Measurements from ENCODE around the gene EIF4H. TPM values are rescaled to one million over a fixed set of nuclear protein-coding genes. Genes with fewer than 3 reads are reported as not detected.

EIF4H gene
- total RNA-seq, 1 donor: 293 TPM

DNA sequence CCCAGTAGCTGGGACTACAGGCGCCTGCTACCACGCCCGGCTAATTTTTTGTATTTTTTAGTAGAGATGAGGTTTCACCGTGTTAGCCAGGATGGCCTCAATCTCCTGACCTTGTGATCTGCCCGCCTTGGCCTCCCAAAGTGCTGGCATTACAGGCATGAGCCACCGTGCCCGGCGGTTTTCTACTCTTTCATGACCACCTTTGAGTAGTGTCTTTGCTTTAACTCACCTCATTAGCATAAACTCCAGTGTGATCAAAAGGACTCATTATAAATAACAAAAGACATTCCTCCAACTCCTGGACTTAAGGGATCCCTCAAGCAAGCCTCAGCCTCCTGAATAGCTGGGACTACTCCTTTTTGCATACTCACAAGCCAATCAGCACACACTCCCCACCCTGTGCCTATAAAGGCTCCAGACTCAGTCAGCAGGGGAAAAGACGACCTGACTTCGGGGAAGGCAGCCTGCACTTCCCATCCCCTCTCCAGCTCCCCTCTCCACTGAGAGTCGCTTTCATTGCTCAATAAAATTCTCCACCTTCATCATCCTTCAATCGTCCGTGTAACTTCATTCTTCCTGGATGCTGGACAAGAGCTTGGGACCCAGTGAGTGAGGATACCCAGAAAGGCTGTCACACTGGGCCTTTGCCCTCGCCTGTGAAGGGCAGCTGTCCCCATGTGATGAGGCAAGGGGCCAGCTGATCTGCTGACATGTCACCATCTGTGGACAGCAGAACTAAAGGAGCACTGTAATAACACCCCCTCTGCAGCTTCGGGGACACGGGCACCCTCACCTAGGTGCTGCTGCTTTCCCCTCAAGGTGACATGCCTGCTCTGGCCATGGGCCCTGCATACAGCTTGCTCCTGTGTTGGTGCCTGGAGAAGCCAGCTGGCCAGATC, 35.0 kb upstream of the EIF4H start:
- no peak overlapping the region for H3K4me3 ChIP-seq (ENCODE audit: low read depth, low read length)
- TF ChIP-seq, protein P1, sequence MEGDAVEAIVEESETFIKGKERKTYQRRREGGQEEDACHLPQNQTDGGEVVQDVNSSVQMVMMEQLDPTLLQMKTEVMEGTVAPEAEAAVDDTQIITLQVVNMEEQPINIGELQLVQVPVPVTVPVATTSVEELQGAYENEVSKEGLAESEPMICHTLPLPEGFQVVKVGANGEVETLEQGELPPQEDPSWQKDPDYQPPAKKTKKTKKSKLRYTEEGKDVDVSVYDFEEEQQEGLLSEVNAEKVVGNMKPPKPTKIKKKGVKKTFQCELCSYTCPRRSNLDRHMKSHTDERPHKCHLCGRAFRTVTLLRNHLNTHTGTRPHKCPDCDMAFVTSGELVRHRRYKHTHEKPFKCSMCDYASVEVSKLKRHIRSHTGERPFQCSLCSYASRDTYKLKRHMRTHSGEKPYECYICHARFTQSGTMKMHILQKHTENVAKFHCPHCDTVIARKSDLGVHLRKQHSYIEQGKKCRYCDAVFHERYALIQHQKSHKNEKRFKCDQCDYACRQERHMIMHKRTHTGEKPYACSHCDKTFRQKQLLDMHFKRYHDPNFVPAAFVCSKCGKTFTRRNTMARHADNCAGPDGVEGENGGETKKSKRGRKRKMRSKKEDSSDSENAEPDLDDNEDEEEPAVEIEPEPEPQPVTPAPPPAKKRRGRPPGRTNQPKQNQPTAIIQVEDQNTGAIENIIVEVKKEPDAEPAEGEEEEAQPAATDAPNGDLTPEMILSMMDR (IDR thresholded peaks at IDR 0.05; ENCODE audit: insufficient read depth, low read depth, low read length): no peak
- no peak for DNase-seq (ENCODE audit: low read depth)

DNA sequence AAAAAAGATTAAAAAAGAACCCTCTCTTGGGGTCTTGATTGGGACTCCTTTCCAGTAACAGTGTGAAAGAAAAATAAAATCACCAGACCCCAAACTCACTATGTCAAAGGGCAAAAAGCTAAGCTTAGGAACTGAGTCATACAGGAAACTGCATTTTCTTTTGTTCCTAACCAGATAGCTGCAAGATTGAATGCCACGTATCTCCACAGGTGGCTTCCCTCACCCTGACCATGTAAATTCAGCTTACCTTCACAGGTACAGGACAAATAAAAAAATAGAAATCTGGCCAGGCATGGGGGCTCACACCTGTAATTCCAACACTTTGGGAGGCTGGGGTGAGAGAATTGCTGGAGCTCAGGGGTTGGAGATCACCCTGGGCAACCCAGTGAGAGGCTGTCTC, 32.5 kb upstream of the EIF4H start:
- no peak overlapping the region for H3K4me3 ChIP-seq (ENCODE audit: low read depth, low read length)
- DNase-seq (ENCODE audit: low read depth): peak; percentile 18
- TF ChIP-seq, protein P1 (IDR thresholded peaks at IDR 0.05; ENCODE audit: insufficient read depth, low read depth, low read length): no peak

DNA sequence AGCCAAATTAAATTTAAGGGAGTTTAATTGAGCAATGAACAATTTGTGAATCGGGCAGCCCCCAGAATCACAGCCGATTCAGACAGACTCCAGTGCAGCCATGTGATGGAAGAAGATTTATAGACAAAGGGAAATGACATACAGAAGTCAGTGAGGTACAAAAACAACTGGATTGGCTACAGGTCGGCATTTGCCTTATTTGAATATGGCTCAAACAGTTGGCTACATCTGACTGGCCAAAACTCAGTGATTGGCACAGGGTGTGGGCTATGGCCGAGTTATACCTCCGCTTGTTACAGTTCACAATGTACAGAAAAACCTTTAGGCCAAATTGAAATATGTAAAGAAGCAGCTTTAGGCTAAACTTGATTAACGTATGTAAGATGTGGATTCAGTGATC, 30.8 kb upstream of the EIF4H start:
- TF ChIP-seq, protein P1 (IDR thresholded peaks at IDR 0.05; ENCODE audit: insufficient read depth, low read depth, low read length): no peak
- DNase-seq (ENCODE audit: low read depth): no peak
- H3K4me3 ChIP-seq (ENCODE audit: low read depth, low read length): no peak overlapping the region

DNA sequence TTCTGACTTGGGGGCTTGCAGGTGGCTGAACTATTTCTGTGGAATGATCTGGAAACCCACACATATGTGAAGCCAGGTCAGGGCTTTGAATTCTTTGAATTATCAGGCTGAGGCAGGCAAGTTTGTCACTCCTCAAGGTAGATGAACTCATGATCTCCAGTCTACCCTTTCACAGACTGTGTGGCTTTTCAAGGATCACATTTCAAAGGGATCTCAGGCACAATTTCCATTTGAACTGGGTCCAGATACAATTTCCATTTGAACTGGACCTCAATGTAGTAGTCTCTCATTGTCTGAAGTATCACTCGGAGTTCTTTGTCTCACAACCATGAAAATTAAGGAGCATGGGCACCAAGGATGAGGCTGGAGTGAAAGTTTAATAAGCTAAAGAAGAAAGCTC, 25.7 kb upstream of the EIF4H start:
- H3K4me3 ChIP-seq (ENCODE audit: low read depth, low read length): no peak overlapping the region
- DNase-seq (ENCODE audit: low read depth): no peak
- TF ChIP-seq, protein P1 (IDR thresholded peaks at IDR 0.05; ENCODE audit: insufficient read depth, low read depth, low read length): no peak

- TF ChIP-seq, protein P1 (IDR thresholded peaks at IDR 0.05; ENCODE audit: insufficient read depth, low read depth, low read length): no peak
- DNase-seq (ENCODE audit: low read depth): no peak
- no peak overlapping the region for H3K4me3 ChIP-seq (ENCODE audit: low read depth, low read length)
These were observed 25.1 kb upstream of the EIF4H start for GRCh38 chr7:74149071-74149470.

DNA sequence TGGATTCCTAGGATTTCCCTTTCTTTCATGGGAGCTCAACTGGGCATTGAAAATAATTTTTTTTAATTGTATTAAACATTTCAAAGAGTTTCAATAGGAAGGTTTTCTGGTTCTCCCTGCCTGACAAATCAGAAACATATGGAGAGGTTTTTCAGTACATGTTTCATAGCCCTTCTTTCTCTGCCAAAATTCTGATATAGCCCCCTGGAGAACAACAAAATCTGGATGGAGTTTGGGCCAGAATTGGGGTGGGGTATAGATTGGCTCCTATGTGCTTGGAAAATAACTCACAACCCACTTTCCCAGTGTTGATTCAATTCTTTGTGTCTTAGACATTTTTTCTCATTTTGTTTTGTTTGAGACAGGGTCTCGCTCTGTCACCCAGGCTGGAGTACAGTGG, 24.6 kb upstream of the EIF4H start:
- TF ChIP-seq, protein P1 (IDR thresholded peaks at IDR 0.05; ENCODE audit: insufficient read depth, low read depth, low read length): no peak
- no peak overlapping the region for H3K4me3 ChIP-seq (ENCODE audit: low read depth, low read length)
- DNase-seq (ENCODE audit: low read depth): no peak

All from fibroblast of villous mesenchyme (primary cell).